Hepatocyte (in vitro differentiated cells): Measurements from ENCODE around the gene PHACTR3.

Experiments used
- EZH2 ChIP-seq: fragments of 200-600 bp; sonication (generic); IDR thresholded peaks from 2 replicates; pipeline ENCODE4 v1.6.1; 2016; ENCODE audit warnings: antibody characterized with exemption, mild to moderate bottlenecking, borderline replicate concordance
- EZH2phosphoT487 ChIP-seq: fragments of 200-600 bp; sonication (generic); IDR thresholded peaks from one replicate; pipeline ENCODE4 v1.6.1; 2018; ENCODE audit warnings: antibody characterized with exemption, mild to moderate bottlenecking, low read depth, moderate library complexity; ENCODE audit not compliant: unreplicated experiment, severe bottlenecking
- TF ChIP-seq, protein P1 (sequence below): fragments of 200-600 bp; sonication (generic); IDR thresholded peaks from 2 replicates; pipeline ENCODE4 v1.5.1; 2016; ENCODE audit warnings: antibody characterized with exemption, mild to moderate bottlenecking; ENCODE audit not compliant: poor library complexity

DNA sequence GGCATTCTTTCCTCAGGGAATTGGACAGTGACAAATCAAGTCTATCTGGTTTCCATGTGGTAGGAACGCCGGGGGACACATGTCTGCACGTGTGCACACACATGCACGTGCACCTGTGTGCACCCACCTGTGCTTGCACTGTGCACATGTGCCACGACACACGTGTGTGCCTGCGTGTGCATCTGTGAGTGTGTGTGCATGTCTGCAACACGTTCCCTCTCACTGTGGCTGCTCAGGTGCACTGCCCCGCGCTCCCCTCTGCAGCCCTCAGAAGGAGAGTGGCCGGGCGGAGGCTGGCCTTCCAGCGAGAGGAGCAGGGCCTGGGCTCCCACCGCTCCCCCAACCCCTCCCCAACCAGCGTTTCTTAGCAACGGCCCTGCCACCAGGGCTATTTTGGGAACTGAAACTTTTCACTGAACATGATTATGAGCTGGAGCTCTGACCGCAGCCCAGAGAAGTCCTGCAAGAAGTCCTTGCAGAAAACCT, 147.8 kb downstream of the PHACTR3 start:
- TF ChIP-seq, protein P1, sequence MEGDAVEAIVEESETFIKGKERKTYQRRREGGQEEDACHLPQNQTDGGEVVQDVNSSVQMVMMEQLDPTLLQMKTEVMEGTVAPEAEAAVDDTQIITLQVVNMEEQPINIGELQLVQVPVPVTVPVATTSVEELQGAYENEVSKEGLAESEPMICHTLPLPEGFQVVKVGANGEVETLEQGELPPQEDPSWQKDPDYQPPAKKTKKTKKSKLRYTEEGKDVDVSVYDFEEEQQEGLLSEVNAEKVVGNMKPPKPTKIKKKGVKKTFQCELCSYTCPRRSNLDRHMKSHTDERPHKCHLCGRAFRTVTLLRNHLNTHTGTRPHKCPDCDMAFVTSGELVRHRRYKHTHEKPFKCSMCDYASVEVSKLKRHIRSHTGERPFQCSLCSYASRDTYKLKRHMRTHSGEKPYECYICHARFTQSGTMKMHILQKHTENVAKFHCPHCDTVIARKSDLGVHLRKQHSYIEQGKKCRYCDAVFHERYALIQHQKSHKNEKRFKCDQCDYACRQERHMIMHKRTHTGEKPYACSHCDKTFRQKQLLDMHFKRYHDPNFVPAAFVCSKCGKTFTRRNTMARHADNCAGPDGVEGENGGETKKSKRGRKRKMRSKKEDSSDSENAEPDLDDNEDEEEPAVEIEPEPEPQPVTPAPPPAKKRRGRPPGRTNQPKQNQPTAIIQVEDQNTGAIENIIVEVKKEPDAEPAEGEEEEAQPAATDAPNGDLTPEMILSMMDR: no peak
- TF ChIP-seq EZH2 (no peak), EZH2phosphoT487 (no peak)
